Common myeloid progenitor, CD34-positive (primary cell): ENCODE data around the gene DOCK9.

Experiments
- CTCF ChIA-PET: fragments of 350-600 bp; sonication (Branson Sonifier 250); formaldehyde crosslinking; loops from one replicate; lab custom pipeline; 2021; ENCODE audit warnings: antibody characterized with exemption; lab: Charles Lee
- POLR2A ChIA-PET: fragments of 350-600 bp; sonication (Branson Sonifier 250); formaldehyde crosslinking; loops from one replicate; lab custom pipeline; 2021; ENCODE audit warnings: antibody characterized with exemption; lab: Charles Lee
- DNase-seq, 3 donors: peaks; one replicate each; pipeline versions ENCODE4 v3.0.0 to v3.0.0-alpha.2; 2013
- H3K27ac ChIP-seq, 2 experiments: 1 replicate in 1 of 2; 2 replicates in 1 of 2; pipeline ENCODE4 v1.7.0; 2013; ENCODE audit warnings: inconsistent platforms in 2 of 2, low read length in 2 of 2, mild to moderate bottlenecking in 2 of 2, low read depth in 1 of 2, moderate library complexity in 1 of 2; ENCODE audit not compliant: severe bottlenecking in 2 of 2, insufficient read depth in 1 of 2, poor library complexity in 1 of 2
- H3K27me3 ChIP-seq, 5 experiments: replicated peaks in 2 of 5; 1 replicate in 3 of 5; 2 replicates in 2 of 5; pipeline versions ENCODE4 v1.6.1 to v1.7.0; 2013; ENCODE audit warnings: low read length in 4 of 5, mild to moderate bottlenecking in 2 of 5, moderate library complexity in 2 of 5, inconsistent platforms in 1 of 5; ENCODE audit not compliant: insufficient read depth in 5 of 5, control insufficient read depth in 4 of 5
- H3K36me3 ChIP-seq, 4 experiments: 1 replicate in 2 of 4; 2 replicates in 2 of 4; pipeline versions ENCODE4 v1.6.1 to v1.7.0; 2013; ENCODE audit warnings: low read length in 3 of 4, control low read depth in 1 of 4, mild to moderate bottlenecking in 1 of 4; ENCODE audit not compliant: control insufficient read depth in 4 of 4, insufficient read depth in 4 of 4
- H3K4me1 ChIP-seq, 4 experiments: 1 replicate in 3 of 4; 2 replicates in 1 of 4; pipeline versions ENCODE4 v1.6.1 to v1.7.1; 2013; ENCODE audit warnings: low read length in 3 of 4, mild to moderate bottlenecking in 3 of 4, control low read depth in 1 of 4, inconsistent platforms in 1 of 4, moderate library complexity in 1 of 4; ENCODE audit not compliant: control insufficient read depth in 4 of 4, insufficient read depth in 4 of 4; ENCODE audit errors: control extremely low read depth in 1 of 4
- H3K4me3 ChIP-seq, 7 experiments: 1 replicate in 4 of 7; 2 replicates in 3 of 7; pipeline versions ENCODE4 v1.5.1 to v1.7.0; 2013; ENCODE audit warnings: mild to moderate bottlenecking in 7 of 7, low read length in 6 of 7, moderate library complexity in 6 of 7, inconsistent platforms in 2 of 7, low read depth in 2 of 7, control low read depth in 1 of 7; ENCODE audit not compliant: insufficient read depth in 4 of 7, control insufficient read depth in 1 of 7; ENCODE audit errors: extremely low read depth in 1 of 7
- H3K9me3 ChIP-seq, 5 experiments: 1 replicate in 4 of 5; 2 replicates in 1 of 5; pipeline versions ENCODE4 v1.6.1 to v1.7.1; 2013; ENCODE audit warnings: low read length in 4 of 5, mild to moderate bottlenecking in 2 of 5, inconsistent platforms in 1 of 5, low read depth in 1 of 5, moderate library complexity in 1 of 5; ENCODE audit not compliant: control insufficient read depth in 4 of 5, insufficient read depth in 2 of 5; ENCODE audit errors: control extremely low read depth in 1 of 5
- WGBS: methylation state at CpG from one replicate; pipeline ENCODE4 v1.1.5; 2013; ENCODE audit not compliant: insufficient coverage; 5-methylcytosine and 5-hydroxymethylcytosine counted together

Gene DOCK9

DNA sequence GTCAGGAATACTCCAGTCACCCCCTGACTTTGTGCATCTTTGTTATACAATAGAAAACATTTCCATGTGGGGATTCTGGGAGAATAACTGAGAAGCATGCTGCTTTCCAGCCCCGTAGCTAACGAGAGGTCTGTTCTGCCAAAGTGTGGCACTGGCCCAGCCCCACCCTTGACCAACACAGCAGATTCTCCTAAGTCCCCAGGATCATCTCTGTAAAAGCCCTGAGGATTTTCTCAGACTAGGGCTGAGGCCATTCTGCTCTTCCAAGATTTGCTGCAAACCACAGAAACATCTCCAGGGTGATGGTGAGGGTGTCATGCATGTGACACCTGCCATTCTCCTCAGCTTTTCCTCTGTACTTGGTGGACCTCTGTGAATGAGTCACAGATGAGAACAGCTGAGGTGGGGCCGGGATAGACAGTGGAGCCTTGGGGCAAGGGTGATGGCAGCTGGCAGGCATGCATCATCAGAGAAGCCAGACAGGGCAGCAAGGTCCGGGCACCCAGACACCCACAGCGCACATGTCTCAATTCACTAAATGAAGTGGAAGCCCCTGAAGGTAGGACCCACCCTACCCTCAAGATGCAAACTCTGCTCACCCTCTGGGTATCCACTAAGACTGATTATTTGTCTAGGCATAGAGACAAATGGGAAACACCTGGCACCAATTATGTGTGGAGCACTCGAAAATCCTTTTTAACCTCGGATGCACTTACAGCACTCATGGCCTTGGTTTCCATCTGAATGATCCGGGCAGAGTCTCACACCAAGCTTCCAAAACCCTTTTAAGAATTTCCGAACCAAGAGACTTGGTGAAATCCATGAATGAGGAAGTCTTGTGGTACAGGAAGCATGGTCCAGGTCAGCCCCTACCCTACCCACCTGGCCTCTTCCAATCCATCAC, 20.1 kb upstream of the DOCK9 start:
- WGBS: 97% methylated on average over 6 of the region's 9 CpGs
- H3K36me3 ChIP-seq: no peaks in the 10 kb centered on the region
- peaks cover 0 to 3% (median 0%) of the 10 kb centered on the region in 4 experiments for H3K4me1 ChIP-seq
- no peak overlapping the region for H3K4me3 ChIP-seq
- H3K27me3 ChIP-seq: peaks cover 0 to 13% (median 3%) of the 10 kb centered on the region in 5 experiments
- CTCF ChIA-PET: no interaction called here
- peaks cover 0 to 1% (median 0%) of the 10 kb centered on the region in 5 experiments for H3K9me3 ChIP-seq
- DNase-seq: no peak
- no peak overlapping the region for H3K27ac ChIP-seq
- POLR2A ChIA-PET: no interaction called here

DNA sequence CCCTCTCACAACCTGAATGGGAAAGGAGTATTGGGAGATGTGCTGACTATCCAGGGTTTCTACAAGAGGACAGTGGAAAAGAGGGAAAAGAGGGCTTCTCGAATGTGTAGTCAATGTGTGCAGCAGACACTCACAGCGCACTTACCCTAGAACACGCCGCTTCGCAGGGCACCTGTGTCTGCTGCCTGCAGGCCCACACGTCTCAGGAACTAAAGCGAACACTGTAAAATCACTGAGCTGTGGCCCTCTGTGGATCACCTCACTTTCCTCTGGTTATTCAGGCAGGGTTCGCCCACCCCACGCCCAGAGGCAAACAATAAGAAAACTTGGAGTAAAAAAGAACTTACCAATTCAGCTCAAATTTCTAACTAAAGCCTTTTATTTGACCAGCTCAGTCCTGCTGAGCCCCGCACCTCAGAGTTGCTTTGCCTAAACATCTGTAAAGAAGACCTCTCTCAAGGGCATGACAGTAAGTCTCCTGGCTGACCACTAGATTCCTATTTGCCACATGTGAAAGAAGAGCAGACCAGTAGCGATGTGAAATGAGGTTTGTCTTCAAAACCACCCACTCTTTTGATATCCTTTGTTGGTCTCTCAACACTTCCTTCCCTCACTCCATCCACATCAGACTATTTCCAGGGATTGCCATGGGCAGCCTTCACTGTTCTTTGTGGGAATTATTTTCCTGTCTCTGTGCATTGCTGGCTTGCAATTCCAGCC, 19.3 kb upstream of the DOCK9 start:
- POLR2A ChIA-PET: no interaction called here
- CTCF ChIA-PET: no interaction called here
- peaks cover 0 to 1% (median 0%) of the 10 kb centered on the region in 5 experiments for H3K9me3 ChIP-seq
- whole genome bisulfite sequencing: 98% methylated on average over 11 of the region's 11 CpGs
- no peaks in the 10 kb centered on the region for H3K36me3 ChIP-seq
- peaks cover 0 to 13% (median 0%) of the 10 kb centered on the region in 5 experiments for H3K27me3 ChIP-seq
- DNase-seq: no peak
- no peak overlapping the region for H3K27ac ChIP-seq
- H3K4me1 ChIP-seq: peaks cover 0 to 3% (median 0%) of the 10 kb centered on the region in 4 experiments
- no peak overlapping the region for H3K4me3 ChIP-seq

DNA sequence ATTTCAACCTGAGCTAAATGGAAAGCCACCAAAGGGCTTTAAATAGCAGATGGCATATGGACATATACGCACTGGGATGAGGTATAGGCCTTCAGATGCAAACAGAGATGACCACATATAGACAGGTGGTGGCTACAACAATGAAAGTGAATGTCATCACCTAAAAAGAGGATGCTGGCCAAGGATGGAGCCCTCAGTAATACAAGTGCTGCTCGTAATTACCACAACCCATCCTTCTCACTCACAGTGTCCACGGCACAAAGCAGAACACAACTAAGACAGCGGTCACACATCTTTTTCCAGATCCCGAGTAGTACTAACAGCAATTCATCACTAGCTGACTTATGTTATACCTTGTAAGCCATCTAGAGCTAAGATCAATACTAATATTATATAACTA, 18.2 kb upstream of the DOCK9 start:
- CTCF ChIA-PET: interaction anchor here (1.3 kb wide), 1 partner anchor 38 kb away, joined by 3 read pairs; no protein-coding TSS in a partner anchor
- peaks cover 0 to 13% (median 0%) of the 10 kb centered on the region in 5 experiments for H3K27me3 ChIP-seq

DNA sequence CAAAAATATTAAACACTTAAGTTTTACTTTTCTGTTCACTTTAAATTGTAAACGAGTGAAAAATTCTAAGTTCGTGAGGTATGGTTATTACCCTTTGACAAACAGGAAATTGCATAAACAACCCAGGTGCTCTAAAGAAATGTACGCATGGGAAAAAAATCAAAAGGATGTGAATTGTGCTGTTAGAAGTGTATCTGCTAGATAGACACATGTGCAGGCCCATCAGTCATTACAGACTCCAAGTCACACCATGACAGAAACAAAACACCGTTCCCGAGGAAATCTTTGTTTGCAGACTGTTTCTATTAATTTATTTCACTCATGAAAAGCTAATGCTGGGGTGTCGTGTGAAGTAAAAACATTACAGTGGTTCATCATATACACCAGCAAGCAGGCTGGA, 17.0 kb upstream of the DOCK9 start:
- no peaks in the 10 kb centered on the region for H3K36me3 ChIP-seq
- DNase-seq: peak in 1 of 3 donors; percentile 17
- no peak overlapping the region for H3K4me3 ChIP-seq
- H3K27ac ChIP-seq: no peak overlapping the region
- peaks cover 0 to 6% (median 0%) of the 10 kb centered on the region in 5 experiments for H3K27me3 ChIP-seq
- peaks cover 0 to 3% (median 0%) of the 10 kb centered on the region in 4 experiments for H3K4me1 ChIP-seq
- POLR2A ChIA-PET: no interaction called here
- H3K9me3 ChIP-seq: peaks cover 0 to 2% (median 0%) of the 10 kb centered on the region in 5 experiments
- no CpG with 5 or more reads among the region's 6 CpGs for WGBS
- CTCF ChIA-PET: interaction anchor here (1.3 kb wide), 1 partner anchor 10 kb away, joined by 3 read pairs; no protein-coding TSS in a partner anchor

More for the DNA sequence above, 18.2 kb upstream of the DOCK9 start:
- Histone ChIP-seq H3K27ac (no peak overlapping the region), H3K4me3 (no peak overlapping the region), H3K9me3 (peaks cover 0 to 1% (median 0%) of the 10 kb centered on the region in 5 experiments), H3K4me1 (peaks cover 0 to 3% (median 0%) of the 10 kb centered on the region in 4 experiments), H3K36me3 (no peaks in the 10 kb centered on the region)
- POLR2A ChIA-PET: no interaction called here
- DNase-seq: no peak
- WGBS: 97% methylated on average over 4 of the region's 5 CpGs

DNA sequence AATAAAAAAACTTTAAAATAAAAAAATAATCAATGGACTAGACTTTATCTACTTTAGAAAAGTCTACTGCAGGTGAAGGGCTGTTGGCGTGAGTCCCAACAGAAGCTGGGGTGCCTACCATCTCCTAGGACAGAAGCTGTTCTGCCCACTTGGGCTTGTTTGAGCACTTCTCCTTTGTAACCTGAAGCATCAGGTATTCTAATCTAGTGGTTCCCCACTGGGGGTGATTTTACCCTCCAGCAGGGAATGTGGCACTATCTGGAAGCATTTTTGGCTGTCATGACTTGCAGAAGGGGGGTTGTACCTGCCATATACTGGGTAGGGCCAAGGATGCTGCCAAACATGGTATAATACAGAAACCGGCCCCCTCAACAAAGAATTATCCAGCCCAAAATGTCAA, 16.2 kb upstream of the DOCK9 start:
- H3K27ac ChIP-seq: no peak overlapping the region
- H3K36me3 ChIP-seq: no peaks in the 10 kb centered on the region
- no peak for DNase-seq
- H3K4me1 ChIP-seq: peaks cover 0 to 3% (median 0%) of the 10 kb centered on the region in 4 experiments
- POLR2A ChIA-PET: no interaction called here
- CTCF ChIA-PET: interaction anchor here (1.3 kb wide), 1 partner anchor 9 kb away, joined by 3 read pairs; no protein-coding TSS in a partner anchor
- H3K4me3 ChIP-seq: no peak overlapping the region
- 100% methylated on average over 2 of the region's 2 CpGs for WGBS
- peaks cover 0 to 5% (median 0%) of the 10 kb centered on the region in 5 experiments for H3K9me3 ChIP-seq
- H3K27me3 ChIP-seq: peaks cover 0 to 5% (median 0%) of the 10 kb centered on the region in 5 experiments

DNA sequence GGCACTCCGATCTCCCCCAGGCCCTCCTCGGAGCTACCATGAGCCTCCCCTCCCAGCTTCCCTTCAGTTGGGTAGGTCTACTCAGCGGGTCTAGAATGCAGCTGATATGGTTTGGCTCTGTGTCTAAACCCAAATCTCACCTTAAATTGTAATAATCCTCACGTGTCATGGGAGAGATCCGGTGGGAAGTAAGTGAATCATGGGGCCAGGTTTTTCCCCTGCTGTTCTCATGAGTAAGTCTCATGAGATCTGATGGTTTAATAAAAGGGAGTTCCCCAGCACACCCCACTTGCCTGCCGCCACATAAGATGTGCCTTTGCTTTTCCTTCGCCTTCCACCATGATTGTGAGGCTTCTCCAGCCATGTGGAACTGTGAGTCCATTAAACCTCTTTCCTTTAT, 14.5 kb upstream of the DOCK9 start:
- CTCF ChIA-PET: no interaction called here
- no peaks in the 10 kb centered on the region for H3K36me3 ChIP-seq
- no peak for DNase-seq

More for the DNA sequence above, 14.5 kb upstream of the DOCK9 start:
- POLR2A ChIA-PET: no interaction called here
- peaks cover 0 to 5% (median 0%) of the 10 kb centered on the region in 5 experiments for H3K27me3 ChIP-seq
- WGBS: 67% methylated on average over 3 of the region's 7 CpGs
- peaks cover 0 to 5% (median 0%) of the 10 kb centered on the region in 5 experiments for H3K9me3 ChIP-seq
- peaks cover 0 to 3% (median 0%) of the 10 kb centered on the region in 4 experiments for H3K4me1 ChIP-seq
- no peak overlapping the region for H3K27ac ChIP-seq
- no peak overlapping the region for H3K4me3 ChIP-seq
